Fibroblast of lung (primary cell): ENCODE results near the gene SNRPE.

Experiments
- EZH2 ChIP-seq: IDR thresholded peaks from 2 replicates; pipeline ENCODE4 v1.5.1; 2012; ENCODE audit warnings: low read length, control low read depth, mild to moderate bottlenecking; ENCODE audit errors: missing control alignments
- TF ChIP-seq, protein P1 (sequence below), 2 donors: IDR thresholded peaks in 1 of 2; conservative IDR thresholded peaks in 1 of 2; 1 replicate in 1 of 2; 2 replicates in 1 of 2; pipeline ENCODE4 v1.5.1; 2011 to 2012; ENCODE audit warnings: low read length in 2 of 2, control low read depth in 1 of 2, inconsistent platforms in 1 of 2, low read depth in 1 of 2, mild to moderate bottlenecking in 1 of 2

DNA sequence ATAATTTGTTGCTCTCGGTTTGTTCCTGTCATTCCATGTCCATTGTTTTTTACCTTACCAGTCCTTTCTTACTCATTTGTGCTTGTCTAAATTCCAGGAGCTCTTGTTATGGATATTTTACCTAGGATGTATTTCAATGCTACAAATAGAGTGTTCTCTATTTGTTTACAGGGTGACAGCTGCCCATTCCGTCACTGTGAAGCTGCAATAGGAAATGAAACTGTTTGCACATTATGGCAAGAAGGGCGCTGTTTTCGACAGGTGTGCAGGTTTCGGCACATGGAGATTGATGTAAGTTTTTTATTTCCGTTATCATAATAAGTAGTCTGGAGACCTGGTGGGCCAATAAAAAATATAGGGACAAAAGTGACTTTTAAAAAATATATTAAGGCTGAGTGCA is 43.0 kb upstream of the SNRPE start:
- TF ChIP-seq, protein P1, sequence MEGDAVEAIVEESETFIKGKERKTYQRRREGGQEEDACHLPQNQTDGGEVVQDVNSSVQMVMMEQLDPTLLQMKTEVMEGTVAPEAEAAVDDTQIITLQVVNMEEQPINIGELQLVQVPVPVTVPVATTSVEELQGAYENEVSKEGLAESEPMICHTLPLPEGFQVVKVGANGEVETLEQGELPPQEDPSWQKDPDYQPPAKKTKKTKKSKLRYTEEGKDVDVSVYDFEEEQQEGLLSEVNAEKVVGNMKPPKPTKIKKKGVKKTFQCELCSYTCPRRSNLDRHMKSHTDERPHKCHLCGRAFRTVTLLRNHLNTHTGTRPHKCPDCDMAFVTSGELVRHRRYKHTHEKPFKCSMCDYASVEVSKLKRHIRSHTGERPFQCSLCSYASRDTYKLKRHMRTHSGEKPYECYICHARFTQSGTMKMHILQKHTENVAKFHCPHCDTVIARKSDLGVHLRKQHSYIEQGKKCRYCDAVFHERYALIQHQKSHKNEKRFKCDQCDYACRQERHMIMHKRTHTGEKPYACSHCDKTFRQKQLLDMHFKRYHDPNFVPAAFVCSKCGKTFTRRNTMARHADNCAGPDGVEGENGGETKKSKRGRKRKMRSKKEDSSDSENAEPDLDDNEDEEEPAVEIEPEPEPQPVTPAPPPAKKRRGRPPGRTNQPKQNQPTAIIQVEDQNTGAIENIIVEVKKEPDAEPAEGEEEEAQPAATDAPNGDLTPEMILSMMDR (conservative IDR thresholded peaks at IDR 0.05 in 1 of 2, IDR thresholded peaks at IDR 0.05 in 1 of 2; ENCODE audit: low read depth in 1 of 2, low read length in 2 of 2): no peak
- no peak for TF ChIP-seq EZH2
